HepG2 (cell line): ENCODE results near the gene MARCHF5. TPM values are rescaled to one million over a fixed set of nuclear protein-coding genes. Genes with fewer than 3 reads are reported as not detected.

Experiments used
- ATAC-seq: fragments of 200-7000 bp; cut with Tn5 transposase; 3 replicates; pipeline ENCODE4 v1.9.1; 2020; ENCODE audit warnings: mild to moderate bottlenecking, moderate library complexity
- BruUV-seq: library from RNA; stranded (reverse); fragments of 400-500 nt; replicated peaks from 2 replicates; lab custom pipeline; 2021; lab: Mats Ljungman, UMichigan
- CTCF ChIA-PET: fragments of 300-600 bp; formaldehyde crosslinking; extraction: SDS; loops from one replicate; lab custom pipeline; 2021; ENCODE audit warnings: low total read pairs, inconsistent platforms, low intra/inter-chr PET ratio; lab: Yijun Ruan, JAX
- POLR2A ChIA-PET: fragments of 350-600 bp; sonication (Branson Sonifier 250); formaldehyde crosslinking; loops from one replicate; lab custom pipeline; 2020; ENCODE audit warnings: antibody characterized with exemption, inconsistent platforms; lab: Yijun Ruan, JAX
- DNase-seq: peaks from one replicate; pipeline ENCODE4 v3.0.0-alpha.2; 2015; ENCODE audit warnings: low spot score
- FAIRE-seq: peaks from 3 replicates; lab custom pipeline; 2011; peaks lifted over from hg19 to GRCh38; lab: Jason Lieb, UNC
- H2AFZ ChIP-seq: one replicate; pipeline ENCODE4 v1.6.1; 2011; ENCODE audit warnings: low read length, inconsistent platforms
- H3K27ac ChIP-seq: fragments of 300-600 bp; 3 replicates; pipeline ENCODE4 v1.8.0; 2011; ENCODE audit warnings: mixed run types, mild to moderate bottlenecking, mixed read lengths, low read length, inconsistent platforms; ENCODE audit not compliant: insufficient read depth; ENCODE audit errors: extremely low read length
- H3K27me3 ChIP-seq, 2 experiments: fragments of 200-600 bp in 1 of 2; 2 replicates in 1 of 2; 3 replicates in 1 of 2; pipeline versions ENCODE4 v1.6.0 to v1.8.0; 2011; ENCODE audit warnings: low read length in 2 of 2, mild to moderate bottlenecking in 2 of 2, moderate library complexity in 2 of 2, inconsistent platforms in 1 of 2; ENCODE audit not compliant: insufficient read depth in 2 of 2, control insufficient read depth in 1 of 2
- H3K36me3 ChIP-seq, 2 experiments: fragments of 200-600 bp in 1 of 2; replicated peaks in 1 of 2; 2 replicates in 1 of 2; 3 replicates in 1 of 2; pipeline versions ENCODE4 v1.5.1 to v1.8.0; 2011; ENCODE audit warnings: low read length in 2 of 2, inconsistent platforms in 1 of 2; ENCODE audit not compliant: insufficient read depth in 2 of 2, control insufficient read depth in 1 of 2
- H3K4me1 ChIP-seq: 2 replicates; pipeline ENCODE4 v1.5.1; 2012; ENCODE audit warnings: low read length, inconsistent platforms; ENCODE audit not compliant: insufficient read depth
- H3K4me2 ChIP-seq: 2 replicates; pipeline ENCODE4 v1.6.0; 2011; ENCODE audit warnings: low read depth, low read length, inconsistent platforms
- H3K4me3 ChIP-seq, 3 experiments: fragments of 200-600 bp in 1 of 3; sonication (generic), shearing (Covaris generic) in 1 of 3; replicated peaks in 1 of 3; 2 replicates each; pipeline ENCODE4 v1.5.1; 2011 to 2016; ENCODE audit warnings: low read length in 3 of 3, inconsistent platforms in 2 of 3, low read depth in 2 of 3, mild to moderate bottlenecking in 2 of 3, control low read depth in 1 of 3, mixed read lengths in 1 of 3; ENCODE audit not compliant: insufficient read depth in 1 of 3
- H3K79me2 ChIP-seq: one replicate; pipeline ENCODE4 v1.6.1; 2011; ENCODE audit warnings: low read length, inconsistent platforms; ENCODE audit not compliant: insufficient read depth
- H3K9ac ChIP-seq: 2 replicates; pipeline ENCODE4 v1.6.0; 2011; ENCODE audit warnings: mild to moderate bottlenecking, low read depth, low read length, inconsistent platforms; ENCODE audit not compliant: insufficient read depth
- H3K9me3 ChIP-seq: 2 replicates; pipeline ENCODE4 v1.5.1; 2012; ENCODE audit warnings: mild to moderate bottlenecking, low read length
- H4K20me1 ChIP-seq: 2 replicates; pipeline ENCODE4 v1.6.0; 2011; ENCODE audit warnings: inconsistent platforms, mild to moderate bottlenecking, low read length, moderate library complexity; ENCODE audit not compliant: insufficient read depth
- HIC2 ChIP-seq: sonication (generic); formaldehyde crosslinking; IDR thresholded peaks from 2 replicates; pipeline ENCODE4 v1.9.0; 2022; ENCODE audit warnings: low read depth, missing genetic modification reagents
- KMT2B ChIP-seq: IDR thresholded peaks from 2 replicates; pipeline ENCODE4 v1.6.1; 2016; ENCODE audit warnings: missing genetic modification reagents, missing compliant biosample characterization
- YEATS4 ChIP-seq: sonication (generic); formaldehyde crosslinking; IDR thresholded peaks from 2 replicates; pipeline ENCODE4 v1.4.0; 2020; ENCODE audit warnings: missing genetic modification reagents, borderline replicate concordance
- ZFP36 ChIP-seq: fragments of 150-350 bp; IDR thresholded peaks from 2 replicates; pipeline ENCODE4 v1.6.1; 2018; ENCODE audit warnings: borderline replicate concordance, low read length, low read depth; ENCODE audit not compliant: partially characterized antibody
- ZHX2 ChIP-seq, 2 experiments: sonication (generic) in 1 of 2; formaldehyde crosslinking in 1 of 2; IDR thresholded peaks; 2 replicates each; pipeline versions ENCODE4 v1.6.1 to v1.9.0; 2014 to 2022; ENCODE audit warnings: antibody characterized with exemption in 1 of 2, borderline replicate concordance in 1 of 2, inconsistent platforms in 1 of 2, low read depth in 1 of 2, missing genetic modification reagents in 1 of 2
- ZNF318 ChIP-seq: sonication (generic); formaldehyde crosslinking; IDR thresholded peaks from 2 replicates; pipeline ENCODE4 v1.4.0; 2020; ENCODE audit warnings: mild to moderate bottlenecking, missing genetic modification reagents
- WGBS: methylation state at CpG from one replicate; pipeline ENCODE4 v1.1.6; 2017; ENCODE audit warnings: low lambda C conversion rate; 5-methylcytosine and 5-hydroxymethylcytosine counted together
- in situ Hi-C: cut with HindIII; loops from 2 replicates; pipeline ENCODE4 v1.10.0; 2017; ENCODE audit warnings: low pct_unique_long_range_greater_than_20kb; ENCODE audit not compliant: extremely low pct_ligation_motif_present
- intact Hi-C: fragments of 100-400 bp; cut with micrococcal nuclease; formaldehyde crosslinking; loops from one replicate; pipeline ENCODE4 v1.10.0; 2022; ENCODE audit not compliant: unreplicated experiment
- polyA plus RNA-seq, 8 experiments: library from polyadenylated mRNA; depleted of rRNA in 3 of 8; stranded (reverse) in 7 of 8; unstranded in 1 of 8; fragments of >200 nt; fragmentation: Illumina TruSeq in 4 of 8; extraction: Trizol in 4 of 8; gene quantifications; 2 replicates each; pipeline versions ENCODE4 v1.2.1 to v1.2.3, GENCODE V29; 2011 to 2016; ENCODE audit warnings: low read depth in 4 of 8, missing spikeins in 1 of 8, mixed read lengths in 1 of 8; ENCODE audit not compliant: insufficient read depth in 1 of 8
- total RNA-seq, 5 experiments: library from RNA; depleted of rRNA; stranded (reverse); fragments of >200 nt; fragmentation: Illumina TruSeq; extraction: Trizol; gene quantifications; 2 replicates each; pipeline ENCODE4 v1.2.3, GENCODE V29; 2016; ENCODE audit warnings: low read depth in 1 of 5

Gene MARCHF5
- total and polyA plus RNA-seq, 2 of the 13 experiments (the other 11 are each of a cell fraction or from before 2014, with no cell fraction given) = 19.4 to 21.0 TPM

GRCh38 chr10:92303096-92303495 lies 12.1 kb downstream of the MARCHF5 start (continued):
- TF ChIP-seq ZHX2 (IDR thresholded peaks at IDR 0.05; ENCODE audit: low read depth) (no peak), ZHX2 (CRISPR knock-in tag; IDR thresholded peaks at IDR 0.05; ENCODE audit: borderline replicate concordance) (no peak), HIC2 (CRISPR knock-in tag) (no peak), ZFP36 (no peak)

- Histone ChIP-seq H3K9me3 (no peaks in the 10 kb centered on the region), H3K79me2 (peaks cover 74% of the 10 kb centered on the region), H3K27ac (no peak overlapping the region), H3K36me3 (peaks cover 3 to 13% of the 10 kb centered on the region in 2 experiments; a peak in 3 of 5 replicates), H3K4me2 (no peak overlapping the region), H3K4me1 (peaks cover 11% of the 10 kb centered on the region), H3K4me3 (no peak overlapping the region), H2AFZ (no peak overlapping the region), H4K20me1 (0 out of 2 replicates have a peak, but pooled peaks cover 11% of the 10 kb centered on the region), H3K9ac (no peak overlapping the region), H3K27me3 (no peaks in the 10 kb centered on the region)
- in situ Hi-C loops = no loop called here
- ChIA-PET POLR2A (interaction anchor here (1.0 kb wide), 1 partner anchor 13 kb away, joined by 3 read pairs; the partner anchor contains the start of genes CPEB3 and MARCHF5), CTCF (no interaction called here)
- FAIRE-seq = no peak
- intact Hi-C loops = no loop called here
- no peak for ATAC-seq
- no peak for DNase-seq
- WGBS = 93% methylated on average over 1 of the region's 1 CpG
- BruUV-seq = no TSS peak
- TF ChIP-seq ZNF318 (CRISPR knock-in tag) (no peak), YEATS4 (CRISPR knock-in tag) (no peak), KMT2B (CRISPR knock-in tag) (no peak)
Measured at GRCh38 chr10:92304061-92304460, 13.1 kb downstream of the MARCHF5 start.
